IPS-18a (cell line): Measurements from ENCODE around the gene CORO2B.

Source experiments
- H3K27ac ChIP-seq: one replicate; pipeline ENCODE4 v1.5.1; 2013; ENCODE audit warnings: low read length
- H3K27me3 ChIP-seq: one replicate; pipeline ENCODE4 v1.6.1; 2013; ENCODE audit warnings: mild to moderate bottlenecking, low read length; ENCODE audit not compliant: control insufficient read depth, insufficient read depth
- H3K36me3 ChIP-seq: one replicate; pipeline ENCODE4 v1.6.1; 2013; ENCODE audit warnings: low read depth, low read length; ENCODE audit not compliant: control insufficient read depth
- H3K4me1 ChIP-seq: one replicate; pipeline ENCODE4 v1.6.1; 2013; ENCODE audit warnings: low read depth, low read length; ENCODE audit not compliant: control insufficient read depth
- H3K4me3 ChIP-seq: one replicate; pipeline ENCODE4 v1.5.1; 2013; ENCODE audit warnings: low read length
- H3K9ac ChIP-seq: one replicate; pipeline ENCODE4 v1.6.1; 2013; ENCODE audit warnings: mild to moderate bottlenecking, low read length, moderate library complexity
- H3K9me3 ChIP-seq: one replicate; pipeline ENCODE4 v1.6.1; 2013; ENCODE audit warnings: low read depth, low read length; ENCODE audit not compliant: control insufficient read depth

The CORO2B gene

DNA sequence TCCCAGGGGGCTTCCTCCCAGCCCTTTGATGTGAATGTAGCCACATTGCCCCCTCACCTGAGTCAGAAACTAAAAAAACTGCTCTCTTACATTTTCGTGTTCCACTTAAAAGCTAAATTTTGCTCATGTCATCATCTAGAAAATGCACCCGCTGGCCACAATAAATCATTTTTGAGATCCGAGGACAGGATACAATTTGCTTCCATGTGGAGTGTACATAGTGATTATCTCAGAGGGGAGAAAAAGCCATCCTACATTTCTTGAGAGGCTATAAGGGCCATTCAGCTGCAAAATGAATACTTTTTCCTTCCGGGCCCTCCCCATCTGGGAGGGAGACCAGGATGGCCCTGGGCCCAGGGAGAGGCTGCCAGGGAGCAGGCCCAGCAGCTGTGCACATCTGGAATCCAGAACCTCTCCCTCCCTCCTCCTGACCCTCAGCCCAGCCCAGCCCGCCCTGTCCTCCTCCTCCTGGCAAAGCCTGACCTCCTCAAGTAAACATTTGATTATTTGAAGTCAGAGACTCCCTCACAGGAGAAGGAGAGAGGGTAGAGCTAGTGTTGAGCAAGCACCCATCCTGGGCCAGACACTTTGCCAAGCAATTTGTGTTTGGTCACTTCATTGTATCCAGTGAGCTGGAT is 59.1 kb downstream of the CORO2B start:
- no peaks in the 10 kb centered on the region for H3K4me1 ChIP-seq
- H3K27me3 ChIP-seq, result no peaks in the 10 kb centered on the region
- H3K4me3 ChIP-seq, result no peak overlapping the region
- H3K36me3 ChIP-seq, result no peaks in the 10 kb centered on the region
- no peaks in the 10 kb centered on the region for H3K9me3 ChIP-seq
- no peak overlapping the region for H3K27ac ChIP-seq
- H3K9ac ChIP-seq, result no peak overlapping the region

DNA sequence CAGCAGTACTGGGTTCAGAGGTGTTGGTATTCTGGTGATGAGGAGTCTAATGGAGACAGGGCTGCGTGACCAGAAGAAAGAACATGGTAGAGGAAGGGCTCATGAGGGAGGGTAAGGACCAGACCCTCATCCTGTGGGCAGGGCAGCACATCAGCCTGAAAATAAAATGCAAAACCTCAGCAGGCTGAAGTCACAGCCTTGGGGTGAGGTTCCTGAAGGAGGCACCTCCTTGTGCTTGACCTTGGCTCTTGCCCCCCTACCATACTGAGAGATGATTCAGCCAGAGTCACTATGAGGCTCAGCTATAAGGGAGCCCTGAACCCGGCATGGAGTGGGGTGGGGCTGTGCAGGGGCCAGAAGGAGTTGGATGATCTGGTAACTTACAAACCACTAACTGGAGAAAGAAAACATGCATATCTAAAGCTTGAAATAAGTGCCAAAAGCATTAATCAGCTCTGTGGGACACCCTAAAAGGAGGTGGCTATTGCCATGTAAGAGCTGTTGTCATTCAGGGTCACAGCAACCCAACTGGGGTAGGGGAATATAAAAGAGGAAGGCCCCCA is 60.2 kb downstream of the CORO2B start:
- no peak overlapping the region for H3K4me3 ChIP-seq
- H3K27me3 ChIP-seq, result no peaks in the 10 kb centered on the region
- H3K9ac ChIP-seq, result no peak overlapping the region
- no peak overlapping the region for H3K27ac ChIP-seq
- H3K36me3 ChIP-seq, result no peaks in the 10 kb centered on the region
- no peaks in the 10 kb centered on the region for H3K4me1 ChIP-seq
- H3K9me3 ChIP-seq, result no peaks in the 10 kb centered on the region

DNA sequence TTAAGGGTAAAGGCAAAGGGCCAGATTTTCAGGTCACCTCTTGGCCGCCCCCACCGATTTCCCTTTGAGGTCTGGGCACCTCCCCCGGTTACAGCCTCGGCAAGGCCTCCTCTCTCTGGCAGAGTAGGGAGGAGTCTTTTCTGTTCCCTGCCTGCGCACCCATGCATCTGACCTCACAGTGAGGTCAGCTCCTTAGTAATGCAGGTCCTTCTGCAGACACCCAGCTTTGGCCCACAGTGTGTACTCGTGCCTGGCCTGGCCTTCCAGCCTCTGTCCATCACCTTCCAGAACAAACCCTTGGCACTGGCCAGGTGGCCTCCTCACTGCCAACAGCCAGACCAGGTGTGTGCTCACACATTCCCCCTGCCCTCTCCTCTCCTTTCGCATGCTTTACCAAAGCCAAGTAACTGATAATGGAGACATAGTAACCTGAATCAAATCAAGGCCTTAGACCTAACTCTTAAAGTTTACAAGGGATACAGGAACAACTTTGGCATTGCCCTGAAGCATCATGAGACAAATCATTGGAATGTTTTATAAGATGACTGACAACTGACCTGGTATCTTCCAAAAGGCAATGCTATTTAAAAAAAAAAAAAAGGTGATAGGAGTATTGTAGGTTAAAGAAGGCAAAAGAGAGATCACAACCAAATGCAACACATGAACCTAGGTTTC is 61.3 kb downstream of the CORO2B start:
- H3K36me3 ChIP-seq, result no peaks in the 10 kb centered on the region
- H3K27ac ChIP-seq, result no peak overlapping the region
- no peaks in the 10 kb centered on the region for H3K4me1 ChIP-seq
- H3K4me3 ChIP-seq, result no peak overlapping the region
- H3K27me3 ChIP-seq, result no peaks in the 10 kb centered on the region
- H3K9ac ChIP-seq, result no peak overlapping the region
- H3K9me3 ChIP-seq, result no peaks in the 10 kb centered on the region

DNA sequence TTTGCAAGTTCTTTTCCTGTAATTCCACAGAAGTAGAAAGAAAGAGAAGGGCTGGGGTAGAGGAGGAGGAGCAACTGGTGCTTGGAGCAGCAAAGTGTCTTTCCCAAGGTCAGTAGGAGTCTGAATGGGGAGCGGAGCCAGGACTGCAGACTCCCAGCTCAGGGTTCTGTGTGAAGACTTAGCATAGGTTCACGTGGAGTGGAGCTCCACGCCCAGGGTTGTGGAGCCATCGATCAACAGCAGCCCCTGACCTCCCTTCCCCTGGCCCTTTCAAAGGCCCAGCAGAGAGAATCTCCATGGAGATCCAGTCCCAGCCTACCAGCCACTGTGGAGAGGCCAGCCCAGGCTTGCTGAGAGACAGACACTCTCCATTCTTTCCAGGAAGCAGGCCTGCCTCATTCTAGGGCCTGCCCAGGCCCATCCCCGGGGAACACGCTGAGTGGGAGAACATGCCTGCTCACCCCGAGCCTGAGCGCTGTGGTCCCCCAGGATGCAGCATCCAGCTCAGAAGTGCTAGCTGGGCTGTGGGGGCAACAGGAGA is 62.1 kb downstream of the CORO2B start:
- H3K4me1 ChIP-seq, result no peaks in the 10 kb centered on the region
- H3K27ac ChIP-seq, result no peak overlapping the region

DNA sequence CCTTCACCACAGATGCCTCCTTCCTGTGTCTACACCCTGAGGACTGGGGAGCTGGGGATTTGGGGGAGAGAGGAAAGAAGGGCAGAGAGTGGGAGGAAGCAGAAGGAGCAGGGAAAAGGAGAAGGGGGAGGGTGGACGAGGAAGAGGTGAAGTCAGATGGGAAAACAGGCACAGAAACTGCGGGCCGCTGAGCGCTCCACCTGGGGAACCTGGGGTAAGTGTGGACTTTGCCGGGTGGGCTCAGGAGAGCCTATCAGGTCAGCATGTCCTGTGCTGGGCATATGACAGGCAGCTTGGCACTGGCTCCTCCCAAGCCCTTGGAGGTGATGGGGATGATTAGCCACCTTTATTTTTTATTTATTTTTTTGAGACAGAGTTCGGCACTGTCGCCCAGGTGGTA is 62.6 kb downstream of the CORO2B start:
- no peaks in the 10 kb centered on the region for H3K27me3 ChIP-seq
- no peaks in the 10 kb centered on the region for H3K36me3 ChIP-seq
- H3K27ac ChIP-seq, result no peak overlapping the region
- no peaks in the 10 kb centered on the region for H3K4me1 ChIP-seq
- H3K4me3 ChIP-seq, result no peak overlapping the region
- H3K9me3 ChIP-seq, result no peaks in the 10 kb centered on the region
- no peak overlapping the region for H3K9ac ChIP-seq

More for the DNA sequence above, 62.1 kb downstream of the CORO2B start:
- Histone ChIP-seq H3K36me3 (no peaks in the 10 kb centered on the region), H3K9ac (no peak overlapping the region), H3K27me3 (no peaks in the 10 kb centered on the region), H3K9me3 (no peaks in the 10 kb centered on the region), H3K4me3 (no peak overlapping the region)

DNA sequence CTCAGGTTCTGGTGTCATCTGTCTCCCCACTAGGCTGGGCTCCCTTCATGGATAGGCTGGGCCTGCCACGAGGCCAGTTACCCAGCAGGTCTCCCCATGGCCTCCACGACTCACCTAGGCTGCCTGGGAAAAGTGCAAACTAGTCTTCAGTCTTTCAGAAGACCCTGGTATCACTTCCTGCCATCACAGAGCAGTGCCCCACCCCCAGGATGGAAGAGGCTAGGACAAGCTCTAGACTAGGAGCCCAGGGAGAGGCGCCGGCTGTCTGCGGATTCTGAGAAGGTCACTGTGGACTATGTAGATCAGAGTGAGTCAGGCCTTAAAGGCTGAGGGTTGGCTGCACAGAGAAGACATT is 63.7 kb downstream of the CORO2B start:
- no peak overlapping the region for H3K27ac ChIP-seq
- no peaks in the 10 kb centered on the region for H3K36me3 ChIP-seq
- H3K4me3 ChIP-seq, result no peak overlapping the region
- H3K4me1 ChIP-seq, result no peaks in the 10 kb centered on the region
- no peaks in the 10 kb centered on the region for H3K9me3 ChIP-seq
- H3K9ac ChIP-seq, result no peak overlapping the region
- H3K27me3 ChIP-seq, result no peaks in the 10 kb centered on the region

DNA sequence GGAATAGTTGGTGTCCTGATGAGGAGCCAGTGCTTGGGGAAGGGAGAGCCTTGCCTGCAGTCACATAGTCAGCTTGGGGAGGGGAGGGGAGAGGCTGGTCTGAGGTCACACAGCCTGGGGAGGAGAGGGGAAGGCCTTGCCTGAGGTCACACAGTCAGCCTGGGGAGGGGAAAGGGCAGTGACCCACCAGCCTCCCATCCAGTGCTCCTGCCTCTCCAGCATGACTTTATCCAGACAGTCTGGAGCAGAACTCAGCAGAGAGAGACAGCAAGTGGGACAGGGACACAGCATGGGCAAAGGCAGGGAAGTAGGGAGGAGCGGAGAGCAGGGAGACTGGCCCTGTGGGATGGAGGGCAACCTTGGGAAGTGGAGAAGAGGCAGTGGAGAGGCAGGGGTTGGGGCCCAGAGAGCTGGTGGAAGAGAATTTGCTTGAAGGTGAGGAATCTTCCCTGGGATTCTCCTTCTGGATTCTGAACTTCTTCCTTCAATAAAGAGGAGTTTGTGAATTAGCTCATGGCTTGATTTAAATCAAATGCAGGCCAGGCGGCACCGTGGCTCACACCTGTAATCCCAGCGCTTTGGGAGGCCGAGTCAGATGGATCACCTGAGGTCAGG is 64.5 kb downstream of the CORO2B start:
- Histone ChIP-seq H3K9ac (no peak overlapping the region), H3K27me3 (no peaks in the 10 kb centered on the region), H3K27ac (no peak overlapping the region), H3K36me3 (no peaks in the 10 kb centered on the region), H3K9me3 (no peaks in the 10 kb centered on the region), H3K4me1 (no peaks in the 10 kb centered on the region), H3K4me3 (no peak overlapping the region)

DNA sequence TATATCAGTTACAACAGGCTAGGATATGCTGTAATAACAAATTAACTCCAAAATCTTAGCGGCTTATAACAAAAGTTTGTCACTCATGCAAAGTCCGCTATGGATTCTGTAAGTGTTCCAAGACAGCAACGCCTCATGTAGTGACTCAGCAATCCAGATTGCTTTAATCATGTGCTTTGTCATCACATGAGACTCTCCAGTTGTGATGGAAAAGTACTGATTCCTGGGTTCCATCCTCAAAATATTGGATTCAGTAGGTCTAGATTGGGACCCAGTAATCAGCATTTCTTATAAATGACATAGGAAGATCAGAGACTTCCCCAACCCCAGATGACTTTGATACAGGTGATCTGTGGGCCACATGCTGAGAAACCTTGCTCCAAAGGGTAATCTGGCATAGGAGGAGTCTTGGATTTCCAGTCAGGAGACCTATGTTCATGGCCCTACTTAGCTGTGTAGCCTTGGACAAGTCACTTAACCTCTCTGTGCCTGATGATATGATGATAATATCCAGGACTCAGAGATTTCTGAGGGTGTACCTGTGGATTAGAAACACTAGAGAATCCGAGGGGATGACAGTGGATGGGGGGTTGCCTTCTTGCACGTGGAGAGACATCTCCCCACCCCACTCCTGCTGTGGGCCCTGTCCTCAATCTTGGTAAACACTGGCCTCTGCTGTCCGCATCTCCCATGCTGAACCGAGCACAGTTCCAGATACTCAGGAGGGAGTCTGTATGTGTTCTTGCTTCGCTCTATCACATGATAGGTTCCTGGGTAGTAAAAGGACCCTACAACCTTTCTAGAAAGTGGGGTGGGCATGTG is 65.5 kb downstream of the CORO2B start:
- Histone ChIP-seq H3K4me3 (no peak overlapping the region), H3K9me3 (no peaks in the 10 kb centered on the region), H3K36me3 (no peaks in the 10 kb centered on the region), H3K9ac (no peak overlapping the region), H3K4me1 (no peaks in the 10 kb centered on the region), H3K27ac (no peak overlapping the region), H3K27me3 (no peaks in the 10 kb centered on the region)

DNA sequence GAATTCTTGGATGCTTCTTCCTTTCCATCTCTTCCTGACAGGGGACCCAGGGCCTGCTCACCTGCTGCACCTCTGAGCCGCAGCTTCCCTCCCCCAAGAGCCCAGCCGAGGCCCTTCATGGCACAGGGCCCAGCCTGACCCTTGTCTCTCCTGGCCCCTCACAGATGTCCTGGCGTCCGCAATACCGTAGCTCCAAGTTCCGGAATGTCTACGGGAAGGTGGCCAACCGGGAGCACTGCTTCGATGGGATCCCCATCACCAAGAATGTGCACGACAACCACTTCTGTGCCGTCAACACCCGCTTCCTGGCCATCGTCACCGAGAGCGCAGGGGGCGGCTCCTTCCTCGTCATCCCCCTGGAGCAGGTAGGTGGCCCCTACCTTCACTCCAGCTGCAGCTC is 66.2 kb downstream of the CORO2B start:
- Histone ChIP-seq H3K4me3 (no peak overlapping the region), H3K4me1 (no peaks in the 10 kb centered on the region), H3K27me3 (no peaks in the 10 kb centered on the region), H3K9me3 (no peaks in the 10 kb centered on the region), H3K27ac (no peak overlapping the region), H3K36me3 (no peaks in the 10 kb centered on the region), H3K9ac (no peak overlapping the region)

DNA sequence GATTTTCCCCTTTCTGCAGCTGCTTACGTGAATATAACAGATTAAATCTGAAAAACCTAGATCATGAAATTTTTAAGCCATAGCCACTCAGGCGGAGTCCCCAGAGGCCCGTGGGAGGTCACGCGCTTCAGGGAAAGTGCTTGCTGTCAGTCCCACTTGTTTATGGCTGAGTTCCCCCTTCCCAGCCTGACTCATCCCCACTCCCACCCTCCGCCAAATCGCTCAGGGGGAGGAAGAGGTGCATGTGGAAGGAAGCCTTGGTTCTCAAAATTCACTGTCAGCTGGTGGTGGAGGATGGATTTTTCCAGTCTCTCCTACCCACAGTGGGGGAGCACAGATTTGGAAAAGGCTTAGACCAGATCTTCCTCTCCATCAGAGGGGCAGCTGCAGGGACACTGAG is 67.4 kb downstream of the CORO2B start:
- H3K4me3 ChIP-seq, result no peak overlapping the region
- H3K36me3 ChIP-seq, result no peaks in the 10 kb centered on the region
- H3K4me1 ChIP-seq, result no peaks in the 10 kb centered on the region
- H3K9me3 ChIP-seq, result no peaks in the 10 kb centered on the region
- H3K27ac ChIP-seq, result no peak overlapping the region
- H3K9ac ChIP-seq, result no peak overlapping the region
- no peaks in the 10 kb centered on the region for H3K27me3 ChIP-seq

DNA sequence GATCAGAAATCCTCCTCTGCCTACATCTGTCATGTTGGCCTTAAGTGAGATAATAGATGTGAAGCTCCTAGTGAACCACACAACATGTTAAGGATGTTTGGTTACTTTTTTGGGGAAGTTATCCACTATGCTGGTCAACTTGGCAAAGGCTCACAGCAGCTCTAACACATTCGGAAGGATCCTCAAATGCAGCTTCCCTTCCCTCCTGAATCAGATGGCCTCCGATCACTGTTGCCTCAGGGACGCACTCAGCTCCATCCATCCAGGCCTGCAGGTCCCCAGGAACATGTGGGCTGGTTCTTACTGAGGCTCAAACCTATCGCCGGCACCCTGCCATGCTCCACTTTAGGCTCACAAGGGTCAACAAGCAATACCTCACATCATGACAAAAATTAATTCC is 67.9 kb downstream of the CORO2B start:
- H3K36me3 ChIP-seq, result no peaks in the 10 kb centered on the region
- peaks cover 5% of the 10 kb centered on the region for H3K4me1 ChIP-seq
- H3K27ac ChIP-seq, result no peak overlapping the region
- no peaks in the 10 kb centered on the region for H3K27me3 ChIP-seq
- no peaks in the 10 kb centered on the region for H3K9me3 ChIP-seq
- no peak overlapping the region for H3K4me3 ChIP-seq
- no peak overlapping the region for H3K9ac ChIP-seq
